Adrenal gland (tissue), 12 donors: ENCODE measurements around the gene PCDH7. TPM values are rescaled to one million over a fixed set of nuclear protein-coding genes. Genes with fewer than 3 reads are reported as not detected.

Experiments used
- DNase-seq, 7 donors: peaks; one replicate each; pipeline ENCODE4 v3.0.0-alpha.2; 2019 to 2020
- H3K27ac ChIP-seq, 5 donors: fragments of 200-600 bp; sonication (generic) in 4 of 5; 1 replicate in 3 of 5; 2 replicates in 2 of 5; pipeline versions ENCODE4 v1.5.1 to v1.8.0; 2016 to 2020; ENCODE audit warnings: mild to moderate bottlenecking in 1 of 5
- H3K27me3 ChIP-seq: fragments of 200-600 bp; 2 replicates; pipeline ENCODE4 v1.8.0; 2021
- H3K36me3 ChIP-seq, 2 donors: fragments of 200-600 bp; replicated peaks in 1 of 2; 1 replicate in 1 of 2; 2 replicates in 1 of 2; pipeline versions ENCODE4 v1.5.1 to v1.8.0; 2018 to 2022
- H3K4me1 ChIP-seq, 2 donors: fragments of 200-600 bp; replicated peaks in 1 of 2; 1 replicate in 1 of 2; 2 replicates in 1 of 2; pipeline versions ENCODE4 v1.5.1 to v1.8.0; 2018 to 2021
- H3K4me3 ChIP-seq, 4 donors: fragments of 200-600 bp; sonication (generic) in 3 of 4; one replicate each; pipeline ENCODE4 v1.5.1; 2016 to 2018
- H3K9me3 ChIP-seq, 3 donors: fragments of 200-600 bp; sonication (generic) in 1 of 3; replicated peaks in 1 of 3; 1 replicate in 2 of 3; 2 replicates in 1 of 3; pipeline versions ENCODE4 v1.5.1 to v1.8.0; 2016 to 2021
- CTCF ChIP-seq, 6 experiments: fragments of 450-650 bp in 4 of 6; fragments of 200-600 bp in 2 of 6; sonication (generic) in 1 of 6; IDR thresholded peaks; 1 replicate in 5 of 6; 2 replicates in 1 of 6; pipeline versions ENCODE4 v1.5.1 to v1.8.0; 2016 to 2021; ENCODE audit warnings: antibody characterized with exemption in 6 of 6, mild to moderate bottlenecking in 2 of 6, moderate library complexity in 1 of 6
- POLR2A ChIP-seq, 2 donors: fragments of 450-650 bp; IDR thresholded peaks; one replicate each; pipeline ENCODE4 v1.6.1; 2017; ENCODE audit warnings: antibody characterized with exemption in 2 of 2, mild to moderate bottlenecking in 2 of 2, moderate library complexity in 1 of 2
- WGBS, 4 donors: extraction: QIAGEN DNeasy Blood & Tissue Kit in 2 of 4; methylation state at CpG; one replicate each; pipeline versions ENCODE4 v1.1.5 to v1.1.7; 2013 to 2017; 5-methylcytosine and 5-hydroxymethylcytosine counted together
- intact Hi-C, 2 donors: fragments of 100-400 bp; cut with DNase I; formaldehyde crosslinking; loops; one replicate each; pipeline versions ENCODE4 v1.14.1 to v1.15.0; 2022 to 2023
- polyA plus RNA-seq, 3 donors: library from polyadenylated mRNA; stranded (reverse); fragments of 200-250 nt in 2 of 3; fragments of 350-450 nt in 1 of 3; fragmentation: Illumina TruSeq in 1 of 3; extraction: RNeasy Lipid Tissue Mini Kit (QIAGEN cat#74804) in 1 of 3; gene quantifications; one replicate each; pipeline ENCODE4 v1.2.3, GENCODE V29; 2013 to 2014
- total RNA-seq, 9 donors: library from RNA; depleted of rRNA in 4 of 9; stranded (reverse); fragments of >200 nt in 4 of 9; fragments of 120-200 nt in 1 of 9; fragmentation: NEBNext Ultra II Directional in 1 of 9; extraction: Animal tissue kit (Norgen Biotek cat#: 25700) in 1 of 9; gene quantifications; one replicate each; pipeline versions ENCODE4 v1.1.0 to v1.2.4, GENCODE V29; 2013 to 2023
- donor health status: healthy with polysubstance abuse.
- donor health status: Bipolar disorder and iron deficiency.
- donor health status: DM: yes; HTN: yes; CAD: no.
- donor health status: DM: no; HTN: no; CAD: no.
- donor health status: DM: no; HTN: no; CAD: no.
- donor health status: DM: yes; HTN: yes; CAD: no.

Gene PCDH7
- total and polyA plus RNA-seq, 12 donors = 0.74 to 13.0 (median 4.3) TPM

- DNase-seq = no peak
- Histone ChIP-seq H3K27me3 (peaks cover 12% of the 10 kb centered on the region), H3K36me3 (no peaks in the 10 kb centered on the region), H3K9me3 (no peaks in the 10 kb centered on the region), H3K27ac (no peak overlapping the region), H3K4me3 (no peak overlapping the region), H3K4me1 (no peaks in the 10 kb centered on the region)
- TF ChIP-seq CTCF (IDR thresholded peaks at IDR 0.05) = no peak
- TF ChIP-seq POLR2A (IDR thresholded peaks at IDR 0.05) = no peak
- intact Hi-C loops = no loop called here
- WGBS, 4 donors = 74 to 84% (median 75%) methylated on average over 2 of the region's 2 CpGs
Measured at GRCh38 chr4:30727409-30727808, 7.2 kb downstream of the PCDH7 start.

GRCh38 chr4:30728311-30728710 lies 8.1 kb downstream of the PCDH7 start:
- Histone ChIP-seq H3K36me3 (no peaks in the 10 kb centered on the region), H3K27ac (no peak overlapping the region), H3K4me1 (no peaks in the 10 kb centered on the region), H3K4me3 (no peak overlapping the region), H3K9me3 (no peaks in the 10 kb centered on the region), H3K27me3 (peaks cover 3% of the 10 kb centered on the region)
- no peak for DNase-seq
- 79 to 89% (median 86%) methylated on average over 2 of the region's 2 CpGs for WGBS, 4 donors
- intact Hi-C loops = no loop called here
- TF ChIP-seq CTCF (IDR thresholded peaks at IDR 0.05) = no peak
- TF ChIP-seq POLR2A (IDR thresholded peaks at IDR 0.05) = no peak

GRCh38 chr4:30743897-30744296 lies 23.7 kb downstream of the PCDH7 start:
- Histone ChIP-seq H3K27ac (no peak overlapping the region), H3K36me3 (no peaks in the 10 kb centered on the region), H3K9me3 (no peaks in the 10 kb centered on the region), H3K27me3 (no peaks in the 10 kb centered on the region), H3K4me3 (no peak overlapping the region), H3K4me1 (no peaks in the 10 kb centered on the region)
- no peak for TF ChIP-seq POLR2A (IDR thresholded peaks at IDR 0.05)
- no peak for TF ChIP-seq CTCF (IDR thresholded peaks at IDR 0.05)
- no peak for DNase-seq
- intact Hi-C loops = no loop called here
- WGBS, 4 donors = 47 to 71% (median 49%) methylated on average over 3 of the region's 3 CpGs

- Histone ChIP-seq H3K27me3 (no peaks in the 10 kb centered on the region), H3K27ac (no peak overlapping the region), H3K4me1 (no peaks in the 10 kb centered on the region), H3K9me3 (no peaks in the 10 kb centered on the region), H3K36me3 (no peaks in the 10 kb centered on the region), H3K4me3 (no peak overlapping the region)
- no peak for TF ChIP-seq CTCF (IDR thresholded peaks at IDR 0.05)
- no peak for TF ChIP-seq POLR2A (IDR thresholded peaks at IDR 0.05)
- DNase-seq = no peak
- intact Hi-C loops = no loop called here
Measured at GRCh38 chr4:30744386-30744785, 24.2 kb downstream of the PCDH7 start.
